GF-D8 (cell line): ENCODE measurements around the gene TBC1D24.
A peak's percentile ranks its signal among the peaks of the same experiment; 100 is the strongest.

Experiments
- DNase-seq: peaks from one replicate; lab custom pipeline; 2025; lab: John Stamatoyannopoulos, UW

Gene TBC1D24

GRCh38 chr16:2450535-2450934, 24.4 kb upstream of the TBC1D24 start:
- DNase-seq, result no peak

DNA sequence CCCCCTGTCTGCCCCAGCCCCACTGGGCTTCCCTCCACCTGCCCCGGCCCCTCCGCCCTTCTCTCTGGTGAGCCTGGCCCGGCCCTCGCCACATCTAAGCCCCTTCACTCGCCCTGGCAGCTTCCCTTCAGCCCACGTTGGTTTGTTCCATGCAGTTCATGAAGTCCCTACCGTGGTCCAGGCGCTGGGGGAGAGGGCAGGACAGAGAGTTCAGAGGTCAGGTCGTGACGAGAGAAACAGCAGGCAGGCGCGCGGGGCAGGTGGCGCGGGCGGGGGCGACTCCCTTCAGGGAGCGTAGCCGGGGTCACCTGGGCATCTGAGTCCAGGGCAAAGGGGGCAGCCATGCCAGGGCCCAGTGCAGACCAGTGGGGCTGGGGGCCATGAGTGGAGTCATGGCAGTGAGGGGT, 23.9 kb upstream of the TBC1D24 start:
- DNase-seq, result no peak

DNA sequence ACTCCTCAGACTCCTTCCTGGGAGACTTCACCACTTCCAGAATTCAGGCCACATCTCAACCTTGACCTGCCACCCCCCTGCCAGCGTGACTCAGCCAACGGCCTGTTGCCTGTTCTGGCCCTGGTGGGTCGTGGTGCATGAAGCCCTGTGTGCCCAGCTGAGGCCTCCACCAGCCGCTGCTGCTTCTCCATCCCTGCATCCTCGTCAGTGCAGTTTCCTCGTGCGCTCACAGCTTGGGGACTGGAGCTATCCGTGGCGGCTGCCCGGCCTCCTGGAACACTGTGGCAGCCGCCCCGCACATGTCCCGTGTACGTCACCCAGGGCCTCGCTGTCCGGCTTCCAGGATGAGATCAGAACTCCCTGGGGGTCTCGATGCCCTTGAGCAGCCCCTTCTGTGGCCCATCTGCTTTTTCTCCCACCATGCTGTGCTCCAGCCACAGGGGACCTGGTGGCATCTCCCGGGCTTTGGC, 23.0 kb upstream of the TBC1D24 start:
- DNase-seq, result no peak

DNA sequence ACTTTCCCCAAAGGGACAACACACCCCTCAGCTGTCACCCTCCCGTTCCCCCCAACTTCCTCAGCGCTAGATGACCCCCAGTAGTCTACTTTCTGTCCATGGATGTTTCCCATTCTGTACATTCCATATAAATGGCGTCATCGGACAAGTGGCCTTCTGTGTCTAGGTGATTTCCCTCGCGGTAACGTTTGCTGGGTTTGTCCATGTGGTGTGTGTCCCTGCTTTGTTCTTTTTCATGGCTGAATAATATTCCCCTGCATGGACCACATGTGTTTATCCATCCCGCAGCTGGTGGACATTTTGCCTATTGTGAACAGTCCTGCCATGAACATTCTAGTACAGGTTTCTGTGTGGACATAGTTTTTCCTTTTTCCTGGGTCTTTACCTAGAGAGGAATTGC, 22.3 kb upstream of the TBC1D24 start:
- no peak for DNase-seq

GRCh38 chr16:2455081-2455845, 19.7 kb upstream of the TBC1D24 start:
- DNase-seq, result no peak

- DNase-seq, result no peak
These were observed 18.3 kb upstream of the TBC1D24 start for GRCh38 chr16:2456551-2457153.

GRCh38 chr16:2457267-2457666, 17.7 kb upstream of the TBC1D24 start:
- no peak for DNase-seq

GRCh38 chr16:2457946-2458345, 17.0 kb upstream of the TBC1D24 start:
- DNase-seq, result no peak

DNA sequence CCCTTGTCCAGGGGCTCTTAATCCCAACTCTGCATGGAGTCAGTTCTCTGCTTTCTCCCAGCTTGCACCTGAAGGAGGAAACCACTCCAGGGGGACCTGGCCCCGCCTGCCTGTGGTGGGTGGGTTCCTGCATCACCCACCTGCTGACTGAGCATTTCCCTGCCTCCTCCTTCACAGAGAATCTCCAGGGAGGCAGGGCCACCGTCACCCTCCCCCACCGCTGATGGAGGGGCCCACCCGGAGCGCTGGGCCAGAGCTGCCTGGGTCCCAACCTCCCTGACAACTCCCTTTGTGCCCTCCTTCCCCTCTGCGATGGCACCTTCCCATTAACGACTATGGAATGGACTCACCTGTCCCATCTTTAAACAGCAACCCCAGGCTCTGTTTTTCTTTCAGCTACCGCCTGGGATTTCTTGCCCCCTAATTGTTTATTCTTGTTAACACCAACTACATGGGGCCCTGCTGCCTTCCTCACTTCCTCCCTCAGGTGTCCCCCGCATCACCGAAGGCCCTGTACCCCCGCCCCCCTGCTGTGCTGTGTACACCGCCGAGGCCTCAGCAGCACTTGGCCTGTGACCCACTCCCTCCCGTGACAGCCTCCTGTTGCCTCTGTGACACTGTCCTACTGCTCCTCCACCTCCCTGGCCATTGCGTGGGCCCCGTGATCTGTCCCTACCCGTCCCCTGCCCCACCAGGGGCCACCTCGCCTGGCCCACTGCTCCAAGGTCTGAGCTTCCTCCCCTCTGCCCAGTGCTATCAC, 15.9 kb upstream of the TBC1D24 start:
- no peak for DNase-seq

DNA sequence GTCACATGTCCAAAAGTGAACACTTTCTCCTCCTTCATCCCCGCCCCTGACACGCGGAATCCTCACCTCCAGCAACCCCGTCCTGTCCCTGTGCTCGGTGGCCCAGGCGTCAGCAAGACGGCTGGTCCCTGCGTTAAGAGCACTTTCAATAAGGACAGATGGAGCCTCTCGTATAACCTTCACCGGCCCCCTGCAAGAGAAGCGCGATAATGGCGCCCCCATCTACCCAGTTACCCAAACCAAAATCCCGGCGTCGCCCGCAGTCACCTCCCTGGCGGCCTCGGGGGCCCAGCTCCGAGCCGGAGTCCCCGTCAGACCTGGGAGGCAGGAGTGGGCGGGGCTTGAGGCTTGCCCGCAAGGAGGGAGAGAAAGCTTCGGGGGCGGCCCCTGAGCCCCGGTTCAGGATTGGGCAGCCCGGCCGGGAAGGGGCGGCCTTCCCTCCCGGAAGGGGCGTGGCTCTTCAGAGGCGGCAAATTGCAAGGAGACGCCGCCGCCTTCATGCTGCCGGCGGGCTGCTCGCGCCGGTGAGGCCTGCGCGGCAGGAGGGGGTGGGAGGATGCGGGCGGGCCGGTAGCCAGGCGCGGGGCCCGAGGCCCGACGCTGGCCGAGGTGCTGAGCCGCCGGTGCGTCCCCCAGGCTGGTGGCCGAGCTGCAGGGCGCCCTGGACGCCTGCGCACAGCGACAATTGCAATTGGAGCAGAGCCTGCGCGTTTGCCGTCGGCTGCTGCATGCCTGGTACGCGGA, 15.1 kb upstream of the TBC1D24 start, which contains the start of gene TEDC2:
TSS of gene TEDC2 (plus strand) at position 463 of the 744 bp plus-strand sequence. CDS start at position 499, 36 bp downstream.
- DNase-seq, result peak; percentile 92

DNA sequence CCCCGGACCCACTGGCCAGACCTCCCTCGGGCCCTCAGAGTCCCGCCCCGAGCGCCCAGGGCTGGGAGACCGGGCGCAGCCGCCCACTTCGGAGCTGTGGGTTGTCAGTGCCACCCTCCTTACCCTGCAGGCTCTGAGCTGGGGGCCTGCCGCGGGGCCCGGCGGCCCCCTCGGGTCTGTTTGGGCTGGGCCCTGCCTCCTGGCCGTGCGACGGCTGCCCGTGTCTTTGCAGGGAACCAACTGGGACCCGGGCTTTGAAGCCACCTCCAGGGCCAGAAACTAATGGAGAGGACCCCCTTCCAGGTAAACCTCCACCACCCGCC, 14.6 kb upstream of the TBC1D24 start:
- DNase-seq, result no peak

DNA sequence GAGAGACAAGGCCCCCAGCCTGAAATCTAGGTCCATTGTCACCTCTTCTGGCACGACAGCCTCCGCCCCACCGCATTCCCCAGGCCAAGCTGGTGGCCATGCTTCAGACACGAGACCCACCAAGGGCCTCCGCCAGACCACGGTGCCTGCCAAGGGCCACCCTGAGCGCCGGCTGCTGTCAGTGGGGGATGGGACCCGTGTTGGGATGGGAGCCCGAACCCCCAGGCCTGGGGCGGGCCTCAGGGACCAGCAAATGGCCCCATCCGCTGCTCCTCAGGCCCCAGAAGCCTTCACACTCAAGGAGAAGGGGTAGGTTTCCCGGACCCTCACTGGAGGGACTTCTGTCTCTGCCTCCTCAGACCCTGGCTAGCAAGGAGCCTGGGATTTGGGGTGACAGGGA, 14.0 kb upstream of the TBC1D24 start:
- no peak for DNase-seq

DNA sequence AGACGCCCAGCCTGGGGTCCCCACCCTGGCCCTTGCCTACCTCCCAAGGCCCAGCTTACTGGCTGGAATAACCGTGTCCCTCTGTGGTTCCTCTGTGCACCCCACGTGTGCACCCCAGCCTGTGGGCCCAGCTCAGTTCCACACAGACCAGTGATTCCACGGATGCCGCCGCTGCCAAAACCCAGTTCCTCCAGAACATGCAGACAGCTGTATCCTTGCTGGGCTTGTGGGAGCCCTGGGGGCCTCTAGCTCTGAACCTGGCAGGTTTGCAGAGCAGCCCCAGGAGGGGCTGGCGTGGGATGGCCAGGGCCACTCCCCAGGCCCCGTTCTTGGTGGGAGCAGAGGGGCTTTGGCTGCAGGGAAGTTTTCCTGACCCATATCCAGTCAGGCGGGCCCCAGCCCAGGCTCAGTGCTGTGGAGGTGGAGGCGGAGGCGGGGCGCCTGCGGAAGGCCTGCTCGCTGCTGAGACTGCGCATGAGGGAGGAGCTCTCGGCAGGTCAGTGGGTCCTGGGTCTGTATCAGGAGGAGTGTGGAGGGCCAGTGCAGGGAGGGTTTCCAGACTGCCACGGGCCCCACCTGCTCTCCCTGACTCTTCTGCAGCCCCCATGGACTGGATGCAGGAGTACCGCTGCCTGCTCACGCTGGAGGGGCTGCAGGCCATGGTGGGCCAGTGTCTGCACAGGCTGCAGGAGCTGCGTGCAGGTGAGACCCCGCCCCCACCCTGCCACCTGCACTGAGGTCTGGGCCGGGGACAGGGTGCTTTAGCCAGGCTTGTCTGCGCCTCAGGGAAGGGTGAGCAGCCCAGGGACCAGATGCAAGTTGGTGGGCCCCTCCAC, 12.7 kb upstream of the TBC1D24 start:
- no peak for DNase-seq

DNA sequence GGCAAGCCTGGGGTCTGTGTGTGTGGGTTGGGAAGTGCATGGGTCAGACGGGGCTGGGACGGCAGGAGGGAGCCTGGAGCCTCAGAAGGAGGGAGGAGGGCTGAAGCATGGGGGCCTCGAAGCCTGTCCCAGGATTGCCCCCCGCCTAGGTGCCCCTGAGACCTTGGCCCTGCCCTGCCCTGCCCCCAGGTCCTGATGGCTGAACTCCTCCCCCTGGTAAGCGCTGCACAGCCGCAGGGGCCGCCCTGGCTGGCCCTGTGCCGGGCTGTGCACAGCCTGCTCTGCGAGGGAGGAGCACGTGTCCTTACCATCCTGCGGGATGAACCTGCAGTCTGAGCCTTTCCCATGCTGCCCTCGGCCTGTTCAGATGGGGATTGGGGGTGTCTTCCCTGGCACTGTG, 10.6 kb upstream of the TBC1D24 start:
- DNase-seq, result no peak

DNA sequence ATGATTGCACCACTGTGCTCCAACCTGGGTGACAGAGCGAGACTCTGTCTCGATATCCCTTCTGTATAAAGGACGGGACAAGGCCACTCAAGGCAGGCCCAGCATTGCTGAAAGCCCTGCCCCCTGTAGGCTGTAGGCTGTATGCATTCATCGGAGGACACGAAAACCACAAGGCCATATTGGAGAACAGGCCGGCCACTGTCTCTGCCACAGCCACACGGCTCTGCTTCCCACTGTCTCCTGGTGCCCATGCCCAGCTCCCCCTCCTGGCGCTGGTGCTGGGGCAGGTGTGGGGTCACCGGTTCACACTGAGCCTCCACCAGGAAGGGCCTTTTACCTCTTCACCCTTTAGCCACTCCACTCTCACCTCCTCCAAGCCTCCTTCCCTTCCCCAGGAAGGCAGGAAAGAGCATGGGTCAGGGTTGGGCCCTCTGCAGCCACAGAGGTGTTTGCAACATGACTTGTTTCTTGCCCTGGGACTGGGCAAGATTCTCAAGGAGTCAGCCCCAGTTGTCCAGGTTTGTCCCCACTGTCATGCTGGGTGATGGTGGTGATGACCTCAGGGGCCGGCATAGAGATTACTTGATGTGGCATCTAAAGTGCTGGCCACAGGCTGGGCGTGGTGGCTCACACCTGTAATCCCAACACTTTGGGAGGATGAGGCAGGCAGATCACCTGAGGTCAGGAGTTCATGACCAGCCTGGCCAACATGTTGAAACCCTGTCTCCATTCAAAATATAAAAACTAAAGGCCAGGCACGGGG, 9.1 kb upstream of the TBC1D24 start:
- no peak for DNase-seq

DNA sequence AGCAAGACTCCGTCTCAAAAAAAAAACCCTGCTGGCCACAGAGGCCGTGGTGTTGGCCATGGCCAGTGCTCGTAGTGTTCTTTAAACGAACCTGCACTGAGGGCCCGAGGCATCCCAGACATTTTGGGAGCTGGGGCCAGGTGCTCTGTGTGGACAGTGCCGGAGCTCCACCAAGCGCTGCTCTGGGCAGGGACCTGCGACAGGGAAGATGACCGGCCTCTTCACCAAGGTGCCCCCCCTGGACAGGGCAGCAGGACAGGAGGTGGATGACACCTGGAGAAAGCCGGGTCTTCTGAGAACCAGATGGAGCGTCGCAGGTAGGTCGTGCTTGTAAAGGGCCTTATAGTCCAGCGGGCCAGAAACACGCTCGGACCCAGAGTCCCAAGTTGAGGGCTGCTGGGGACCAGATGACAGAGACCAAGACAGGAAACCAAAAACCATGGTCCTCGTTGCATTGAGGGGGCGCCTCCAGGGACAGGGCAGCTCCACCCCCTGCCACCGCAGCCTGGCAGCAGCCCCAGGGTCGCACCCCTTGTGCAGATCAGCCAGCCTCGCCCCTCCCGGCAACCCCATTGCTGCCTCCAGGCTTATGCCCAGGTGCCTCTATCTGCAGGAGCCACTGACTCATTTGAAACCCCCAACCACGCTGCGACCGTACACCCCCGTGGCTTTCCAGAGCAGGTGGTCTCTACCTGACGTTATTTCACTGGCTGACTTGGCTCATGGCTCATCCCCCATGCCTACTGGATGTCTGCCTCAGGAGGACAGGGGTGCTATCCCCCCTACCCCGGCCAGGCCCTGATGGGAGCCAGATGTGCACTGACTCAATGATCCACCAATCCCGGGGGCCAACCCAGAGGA, 8.0 kb upstream of the TBC1D24 start:
- no peak for DNase-seq

GRCh38 chr16:2467528-2468232, 7.2 kb upstream of the TBC1D24 start:
- DNase-seq, result no peak

DNA sequence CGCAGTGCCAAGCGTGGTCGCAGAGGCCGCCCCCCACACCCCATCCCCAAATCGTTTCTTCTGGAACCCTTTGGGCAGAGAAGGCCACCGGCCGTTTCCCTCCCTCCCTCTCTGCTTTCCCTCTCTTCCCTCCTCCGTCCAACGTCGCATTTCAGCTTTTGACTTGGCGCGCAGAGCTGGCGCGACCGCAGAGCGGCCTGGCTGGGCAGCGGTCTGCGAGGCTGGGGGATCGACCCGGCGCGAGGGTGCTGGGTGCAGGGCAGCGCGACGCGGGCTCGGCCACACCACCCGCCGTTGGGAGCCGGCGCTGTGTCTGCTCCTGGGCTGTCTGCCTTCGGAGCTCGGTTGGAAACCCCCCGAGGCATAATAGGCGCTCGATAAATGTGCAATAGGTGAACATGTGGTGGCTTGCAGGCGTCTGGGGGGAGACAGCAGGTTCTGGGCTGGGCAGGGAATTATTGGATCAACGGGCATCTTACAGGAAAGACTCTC, 6.6 kb upstream of the TBC1D24 start:
- no peak for DNase-seq
